CD14-positive monocyte (primary cell): Measurements from ENCODE around the gene MACC1. TPM values are rescaled to one million over a fixed set of nuclear protein-coding genes. Genes with fewer than 3 reads are reported as not detected.

ENCODE experiments used
- DNase-seq, 3 donors: peaks; one replicate each; pipeline ENCODE4 v3.0.0-alpha.2; 2011 to 2022
- H2AFZ ChIP-seq: 2 replicates; pipeline ENCODE4 v1.6.0; 2012; ENCODE audit warnings: mild to moderate bottlenecking, low read depth, low read length, inconsistent platforms; ENCODE audit not compliant: insufficient read depth, poor library complexity, severe bottlenecking
- H3K27ac ChIP-seq, 2 donors: 1 replicate in 1 of 2; 2 replicates in 1 of 2; pipeline ENCODE4 v1.5.1; 2012 to 2013; ENCODE audit warnings: low read length in 2 of 2, control low read depth in 1 of 2, inconsistent platforms in 1 of 2, low read depth in 1 of 2, mild to moderate bottlenecking in 1 of 2
- H3K27me3 ChIP-seq, 2 donors: one replicate each; pipeline versions ENCODE4 v1.6.0 to v1.6.1; 2011 to 2013; ENCODE audit warnings: low read length in 2 of 2; ENCODE audit not compliant: control insufficient read depth in 2 of 2, insufficient read depth in 2 of 2
- H3K36me3 ChIP-seq, 2 donors: replicated peaks in 1 of 2; 1 replicate in 1 of 2; 2 replicates in 1 of 2; pipeline versions ENCODE4 v1.5.1 to v1.6.1; 2012 to 2013; ENCODE audit warnings: low read length in 2 of 2, control low read depth in 1 of 2, inconsistent platforms in 1 of 2, mild to moderate bottlenecking in 1 of 2; ENCODE audit not compliant: insufficient read depth in 2 of 2, control insufficient read depth in 1 of 2
- H3K4me1 ChIP-seq, 2 donors: 1 replicate in 1 of 2; 2 replicates in 1 of 2; pipeline versions ENCODE4 v1.5.1 to v1.6.1; 2012 to 2013; ENCODE audit warnings: low read length in 2 of 2, control low read depth in 1 of 2, inconsistent platforms in 1 of 2, mild to moderate bottlenecking in 1 of 2, moderate library complexity in 1 of 2; ENCODE audit not compliant: insufficient read depth in 2 of 2, control insufficient read depth in 1 of 2
- H3K4me2 ChIP-seq: replicated peaks from 2 replicates; pipeline ENCODE3; 2012; ENCODE audit warnings: low read length, moderate library complexity, mild to moderate bottlenecking; ENCODE audit not compliant: poor library complexity, severe bottlenecking; ENCODE audit errors: extremely low read depth
- H3K4me3 ChIP-seq, 3 experiments: fragments of 200-600 bp in 1 of 3; sonication (generic) in 1 of 3; replicated peaks in 1 of 3; 1 replicate in 2 of 3; 2 replicates in 1 of 3; pipeline ENCODE4 v1.5.1; 2011 to 2013; ENCODE audit warnings: low read length in 3 of 3, mild to moderate bottlenecking in 3 of 3, control low read depth in 2 of 3, low read depth in 2 of 3, inconsistent platforms in 1 of 3, moderate library complexity in 1 of 3
- H3K79me2 ChIP-seq: 2 replicates; pipeline ENCODE4 v1.6.0; 2012; ENCODE audit warnings: mild to moderate bottlenecking, control low read depth, inconsistent platforms, low read length, moderate library complexity; ENCODE audit not compliant: insufficient read depth
- H3K9ac ChIP-seq: 2 replicates; pipeline ENCODE4 v1.6.0; 2017; ENCODE audit warnings: low read length, mild to moderate bottlenecking; ENCODE audit not compliant: insufficient read depth, poor library complexity, severe bottlenecking
- H3K9me3 ChIP-seq, 2 donors: replicated peaks in 1 of 2; 1 replicate in 1 of 2; 2 replicates in 1 of 2; pipeline versions ENCODE4 v1.5.1 to v1.6.1; 2012 to 2013; ENCODE audit warnings: low read length in 2 of 2, control low read depth in 1 of 2; ENCODE audit not compliant: control insufficient read depth in 1 of 2, insufficient read depth in 1 of 2
- H4K20me1 ChIP-seq: 2 replicates; pipeline ENCODE4 v1.6.0; 2012; ENCODE audit warnings: mild to moderate bottlenecking, low read length, control low read depth, moderate library complexity; ENCODE audit not compliant: insufficient read depth
- H3K27ac Mint-ChIP-seq, 7 donors: one replicate each; pipeline ENCODE4 v1.8.0; 2020; ENCODE audit warnings: mild to moderate bottlenecking in 7 of 7, mixed read lengths in 7 of 7, moderate library complexity in 6 of 7, inconsistent platforms in 2 of 7
- H3K27me3 Mint-ChIP-seq, 3 donors: one replicate each; pipeline ENCODE4 v1.8.0; 2021 to 2022; ENCODE audit warnings: low read depth in 3 of 3, mild to moderate bottlenecking in 3 of 3, mixed read lengths in 3 of 3, moderate library complexity in 3 of 3, inconsistent platforms in 1 of 3
- H3K36me3 Mint-ChIP-seq, 2 donors: one replicate each; pipeline ENCODE4 v1.8.0; 2020; ENCODE audit warnings: mixed read lengths in 2 of 2, inconsistent platforms in 1 of 2, mild to moderate bottlenecking in 1 of 2
- H3K4me1 Mint-ChIP-seq: one replicate; pipeline ENCODE4 v1.8.0; 2020; ENCODE audit warnings: mild to moderate bottlenecking, mixed read lengths
- H3K4me3 Mint-ChIP-seq, 2 donors: one replicate each; pipeline ENCODE4 v1.8.0; 2020; ENCODE audit warnings: mild to moderate bottlenecking in 2 of 2, mixed read lengths in 2 of 2, moderate library complexity in 1 of 2
- H3K9me3 Mint-ChIP-seq, 7 donors: one replicate each; pipeline ENCODE4 v1.8.0; 2020 to 2022; ENCODE audit warnings: mixed read lengths in 7 of 7, mild to moderate bottlenecking in 6 of 7, moderate library complexity in 6 of 7, inconsistent platforms in 2 of 7
- CTCF ChIP-seq: fragments of 200-600 bp; IDR thresholded peaks from one replicate; pipeline ENCODE4 v1.8.0; 2022; ENCODE audit warnings: antibody characterized with exemption, mild to moderate bottlenecking
- WGBS: methylation state at CpG from one replicate; pipeline ENCODE4 v1.1.5; 2013; ENCODE audit warnings: missing lambda C conversion rate; ENCODE audit not compliant: insufficient coverage; 5-methylcytosine and 5-hydroxymethylcytosine counted together
- intact Hi-C, 2 donors: fragments of 100-400 bp; cut with micrococcal nuclease; formaldehyde crosslinking; loops; one replicate each; pipeline versions ENCODE4 v1.15.0 to v1.15.1; 2023
- polyA plus RNA-seq, 3 donors: library from polyadenylated mRNA; depleted of rRNA in 1 of 3; unstranded in 2 of 3; stranded (reverse) in 1 of 3; fragments of 300-500 nt in 2 of 3; fragments of >200 nt in 1 of 3; fragmentation: Illumina TruSeq in 2 of 3; gene quantifications; 1 replicate in 2 of 3; 2 replicates in 1 of 3; pipeline ENCODE4 v1.2.3, GENCODE V29; 2012 to 2021

MACC1 gene
- polyA plus RNA-seq, 3 donors, result not detected

GRCh38 chr7:20140291-20141001 lies 76.7 kb downstream of the MACC1 start:
- peak overlapping the region in 1 of 7 donors; percentile 26 for H3K27ac Mint-ChIP-seq

GRCh38 chr7:20136647-20137046 lies 80.5 kb downstream of the MACC1 start:
- no CpG with 5 or more reads among the region's 2 CpGs for WGBS
- Histone ChIP-seq H3K27me3 (no peaks in the 10 kb centered on the region), H3K79me2 (no peaks in the 10 kb centered on the region), H3K36me3 (no peaks in the 10 kb centered on the region), H3K9me3 (no peaks in the 10 kb centered on the region), H3K4me3 (no peak overlapping the region), H2AFZ (no peak overlapping the region), H3K4me2 (no peak overlapping the region), H3K9ac (no peak overlapping the region), H3K4me1 (no peaks in the 10 kb centered on the region), H4K20me1 (no peaks in the 10 kb centered on the region), H3K27ac (no peak overlapping the region)
- H3K9me3 Mint-ChIP-seq, result no peaks in the 10 kb centered on the region
- intact Hi-C loops, result no loop called here
- H3K27ac Mint-ChIP-seq, result no peak overlapping the region
- H3K27me3 Mint-ChIP-seq, result no peaks in the 10 kb centered on the region
- no peaks in the 10 kb centered on the region for H3K4me1 Mint-ChIP-seq
- no peak for TF ChIP-seq CTCF
- no peaks in the 10 kb centered on the region for H3K36me3 Mint-ChIP-seq
- DNase-seq, result no peak
- H3K4me3 Mint-ChIP-seq, result no peak overlapping the region

More at GRCh38 chr7:20140291-20141001, 76.7 kb downstream of the MACC1 start:
- Histone ChIP-seq H4K20me1 (no peaks in the 10 kb centered on the region), H3K9ac (no peak overlapping the region), H3K27ac (no peak overlapping the region), H3K4me2 (no peak overlapping the region), H3K36me3 (no peaks in the 10 kb centered on the region), H2AFZ (no peak overlapping the region), H3K9me3 (no peaks in the 10 kb centered on the region), H3K4me1 (no peaks in the 10 kb centered on the region), H3K27me3 (no peaks in the 10 kb centered on the region), H3K4me3 (no peak overlapping the region), H3K79me2 (no peaks in the 10 kb centered on the region)
- no peak for TF ChIP-seq CTCF
- H3K27me3 Mint-ChIP-seq, result peaks cover 0 to 2% (median 0%) of the 10 kb centered on the region in 3 donors
- H3K9me3 Mint-ChIP-seq, result peaks cover 0 to 3% (median 0%) of the 10 kb centered on the region in 7 donors
- WGBS, result 63% methylated on average over 2 of the region's 4 CpGs
- no peak overlapping the region for H3K4me3 Mint-ChIP-seq
- no peak for DNase-seq
- no peaks in the 10 kb centered on the region for H3K36me3 Mint-ChIP-seq
- no peaks in the 10 kb centered on the region for H3K4me1 Mint-ChIP-seq
- intact Hi-C loops, result no loop called here
